Measurements from ENCODE around the gene RUNX2. TPM values are rescaled to one million over a fixed set of nuclear protein-coding genes. Genes with fewer than 3 reads are reported as not detected.

Gene RUNX2
- total RNA-seq, 1 donor from 2014 or later: 26.1 TPM

GRCh38 chr6:45597424-45597823, 269.3 kb downstream of the RUNX2 start:
- no peak for TF ChIP-seq CTCF (IDR thresholded peaks at IDR 0.05; ENCODE audit: insufficient read depth, low read depth, low read length)
- no peak for TF ChIP-seq EZH2 (IDR thresholded peaks at IDR 0.05; ENCODE audit: insufficient read depth, low read length)
- H3K27me3 ChIP-seq (ENCODE audit: insufficient read depth, low read length): no peaks in the 10 kb centered on the region

DNA sequence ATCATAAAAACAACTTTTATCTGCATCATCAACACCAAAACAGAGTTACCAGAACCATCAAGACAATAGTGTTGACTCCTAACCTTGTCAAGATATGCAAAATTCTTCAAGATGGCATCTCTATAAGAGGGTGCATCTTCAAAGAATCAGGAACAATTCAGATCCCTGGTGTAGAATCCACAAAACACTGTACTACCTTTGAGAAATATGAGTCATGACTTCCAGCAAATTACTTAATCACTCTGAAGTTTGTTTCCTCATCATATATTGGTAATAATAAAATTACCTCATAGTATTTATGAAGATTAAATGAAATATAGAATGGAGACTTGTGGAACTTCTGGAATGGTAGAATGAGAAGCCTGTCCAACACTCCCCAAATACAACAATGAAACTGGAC, 270.9 kb downstream of the RUNX2 start:
- Mint-ChIP-seq H3K9me3 (ENCODE audit: unreplicated experiment) (no peaks in the 10 kb centered on the region), H3K4me3 (ENCODE audit: unreplicated experiment) (no peak overlapping the region), H3K4me1 (ENCODE audit: low read depth, unreplicated experiment) (peaks cover 13% of the 10 kb centered on the region), H3K36me3 (ENCODE audit: low read depth, unreplicated experiment) (no peaks in the 10 kb centered on the region), H3K27ac (ENCODE audit: unreplicated experiment) (no peak overlapping the region), H3K27me3 (ENCODE audit: low read depth, unreplicated experiment) (no peaks in the 10 kb centered on the region)
- no peak for TF ChIP-seq CTCF (IDR thresholded peaks at IDR 0.05; ENCODE audit: insufficient read depth, low read depth, low read length)
- no peak for TF ChIP-seq EZH2 (IDR thresholded peaks at IDR 0.05; ENCODE audit: insufficient read depth, low read length)
- Histone ChIP-seq H3K79me2 (ENCODE audit: insufficient read depth, low read length) (no peaks in the 10 kb centered on the region), H2AFZ (ENCODE audit: low read depth, low read length) (no peak overlapping the region), H3K27ac (ENCODE audit: low read depth, low read length) (no peak overlapping the region), H3K4me2 (ENCODE audit: low read length) (no peak overlapping the region), H3K36me3 (ENCODE audit: insufficient read depth, low read length) (no peaks in the 10 kb centered on the region), H3K4me1 (ENCODE audit: insufficient read depth, low read length) (no peaks in the 10 kb centered on the region), H3K9me3 (ENCODE audit: insufficient read depth, low read depth, low read length) (no peaks in the 10 kb centered on the region), H3K9ac (ENCODE audit: low read length) (no peak overlapping the region), H3K27me3 (ENCODE audit: insufficient read depth, low read length) (no peaks in the 10 kb centered on the region), H3K4me3 (ENCODE audit: insufficient read depth, low read depth, low read length) (no peak overlapping the region), H4K20me1 (ENCODE audit: insufficient read depth, low read length) (no peaks in the 10 kb centered on the region)
- no peak for DNase-seq (ENCODE audit: low read depth)
- FAIRE-seq: no peak

More at GRCh38 chr6:45597424-45597823, 269.3 kb downstream of the RUNX2 start:
- H3K9me3 Mint-ChIP-seq (ENCODE audit: unreplicated experiment): no peaks in the 10 kb centered on the region
- no peak overlapping the region for H3K9ac ChIP-seq (ENCODE audit: low read length)
- peaks cover 18% of the 10 kb centered on the region for H3K4me1 Mint-ChIP-seq (ENCODE audit: low read depth, unreplicated experiment)
- no peak overlapping the region for H3K4me3 Mint-ChIP-seq (ENCODE audit: unreplicated experiment)
- H2AFZ ChIP-seq (ENCODE audit: low read depth, low read length): no peak overlapping the region
- DNase-seq (ENCODE audit: low read depth) (no peak), FAIRE-seq (no peak)
- no peaks in the 10 kb centered on the region for H3K36me3 Mint-ChIP-seq (ENCODE audit: low read depth, unreplicated experiment)
- no peaks in the 10 kb centered on the region for H4K20me1 ChIP-seq (ENCODE audit: insufficient read depth, low read length)
- no peak overlapping the region for H3K27ac ChIP-seq (ENCODE audit: low read depth, low read length)
- H3K27me3 Mint-ChIP-seq (ENCODE audit: low read depth, unreplicated experiment): no peaks in the 10 kb centered on the region
- H3K79me2 ChIP-seq (ENCODE audit: insufficient read depth, low read length): no peaks in the 10 kb centered on the region
- H3K4me2 ChIP-seq (ENCODE audit: low read length): no peak overlapping the region
- H3K36me3 ChIP-seq (ENCODE audit: insufficient read depth, low read length): no peaks in the 10 kb centered on the region
- H3K4me1 ChIP-seq (ENCODE audit: insufficient read depth, low read length): peaks cover 4% of the 10 kb centered on the region
- no peak overlapping the region for H3K27ac Mint-ChIP-seq (ENCODE audit: unreplicated experiment)
- H3K9me3 ChIP-seq (ENCODE audit: insufficient read depth, low read depth, low read length): no peaks in the 10 kb centered on the region
- no peak overlapping the region for H3K4me3 ChIP-seq (ENCODE audit: insufficient read depth, low read depth, low read length)

DNA sequence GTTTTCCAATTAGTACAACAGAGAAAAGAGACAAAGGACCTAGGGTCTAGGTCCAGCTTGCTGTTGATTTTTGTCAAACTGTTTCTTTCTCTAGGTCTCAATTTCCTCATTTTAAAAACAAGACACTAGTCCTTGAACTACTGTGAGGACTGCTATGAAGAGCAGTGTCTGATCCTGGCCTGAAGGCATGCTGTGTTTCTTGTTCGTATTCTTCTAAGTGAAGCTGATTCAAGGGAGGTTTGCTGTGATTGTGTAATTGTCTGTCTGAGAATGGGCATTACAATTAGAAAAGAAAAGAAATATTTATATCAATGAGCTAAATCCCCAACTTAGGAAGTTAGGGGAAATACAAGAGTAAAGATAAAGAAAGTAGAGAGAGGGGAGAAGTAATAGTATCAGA, 277.8 kb downstream of the RUNX2 start:
- no peak for DNase-seq (ENCODE audit: low read depth)
- H3K36me3 ChIP-seq (ENCODE audit: insufficient read depth, low read length): no peaks in the 10 kb centered on the region
- FAIRE-seq: no peak
- Mint-ChIP-seq H3K36me3 (ENCODE audit: low read depth, unreplicated experiment) (peaks cover 2% of the 10 kb centered on the region), H3K27me3 (ENCODE audit: low read depth, unreplicated experiment) (no peaks in the 10 kb centered on the region), H3K4me3 (ENCODE audit: unreplicated experiment) (no peak overlapping the region), H3K9me3 (ENCODE audit: unreplicated experiment) (peaks cover 2% of the 10 kb centered on the region), H3K4me1 (ENCODE audit: low read depth, unreplicated experiment) (peaks cover 24% of the 10 kb centered on the region), H3K27ac (ENCODE audit: unreplicated experiment) (no peak overlapping the region)
- H3K9ac ChIP-seq (ENCODE audit: low read length): no peak overlapping the region
- H3K4me1 ChIP-seq (ENCODE audit: insufficient read depth, low read length): peaks cover 11% of the 10 kb centered on the region
- no peak overlapping the region for H3K4me2 ChIP-seq (ENCODE audit: low read length)
- no peaks in the 10 kb centered on the region for H3K9me3 ChIP-seq (ENCODE audit: insufficient read depth, low read depth, low read length)
- no peaks in the 10 kb centered on the region for H4K20me1 ChIP-seq (ENCODE audit: insufficient read depth, low read length)
- H3K4me3 ChIP-seq (ENCODE audit: insufficient read depth, low read depth, low read length): no peak overlapping the region
- H3K27ac ChIP-seq (ENCODE audit: low read depth, low read length): no peak overlapping the region
- TF ChIP-seq CTCF (IDR thresholded peaks at IDR 0.05; ENCODE audit: insufficient read depth, low read depth, low read length) (no peak), EZH2 (IDR thresholded peaks at IDR 0.05; ENCODE audit: insufficient read depth, low read length) (no peak)
- H2AFZ ChIP-seq (ENCODE audit: low read depth, low read length): no peak overlapping the region
- H3K27me3 ChIP-seq (ENCODE audit: insufficient read depth, low read length): no peaks in the 10 kb centered on the region
- no peaks in the 10 kb centered on the region for H3K79me2 ChIP-seq (ENCODE audit: insufficient read depth, low read length)
